Daoy (cell line): Measurements from ENCODE around the gene C1orf198. TPM values are rescaled to one million over a fixed set of nuclear protein-coding genes. Genes with fewer than 3 reads are reported as not detected.

Experiments
- DNase-seq: peaks from one replicate; pipeline ENCODE4 v3.0.0-alpha.2; 2015; ENCODE audit warnings: low read depth
- total RNA-seq: library from RNA; depleted of rRNA; stranded (reverse); fragments of >200 nt; shearing (Covaris generic); gene quantifications from 2 replicates; pipeline ENCODE4 v1.2.3, GENCODE V29; 2014

C1orf198 gene
- total RNA-seq, 1 experiment from 2014 or later: 20.3 TPM

DNA sequence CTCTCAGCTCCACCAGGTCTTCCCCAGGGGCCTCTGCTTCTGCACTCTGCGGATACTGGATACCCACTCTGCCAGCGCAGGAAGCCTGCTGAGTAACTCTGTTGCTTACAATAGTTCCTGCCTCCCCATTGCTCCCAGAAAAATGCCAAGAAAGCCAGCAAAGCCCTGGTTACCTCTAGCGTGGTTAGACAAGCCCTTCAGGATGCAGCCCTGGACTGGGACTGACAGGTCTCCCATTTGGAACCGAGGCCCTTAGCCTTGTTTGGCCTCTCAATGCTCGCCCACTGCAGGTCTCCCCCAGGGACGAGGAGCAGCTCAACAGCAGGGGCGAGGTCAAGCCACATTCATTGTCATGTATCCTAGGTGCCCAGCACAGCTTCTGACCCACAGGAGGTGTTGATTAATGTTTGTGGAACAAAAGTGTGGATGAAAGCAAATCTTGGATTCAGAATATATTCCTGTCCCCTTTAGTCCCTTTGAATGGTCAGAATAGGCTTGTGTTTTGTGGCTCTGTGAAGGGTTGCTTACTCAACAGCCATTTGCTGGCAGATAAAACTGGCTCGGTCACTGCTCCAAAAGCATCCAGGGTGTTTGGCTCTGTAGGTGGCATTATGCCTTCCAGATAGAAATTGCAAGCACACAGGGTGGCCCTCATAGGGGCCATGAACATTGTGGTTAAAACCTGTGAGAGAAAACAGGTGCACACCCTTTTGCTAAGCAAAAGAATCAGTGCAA, 58.9 kb downstream of the C1orf198 start:
- no peak for DNase-seq

- DNase-seq: no peak
Observed at GRCh38 chr1:230808281-230808872, 59.9 kb downstream of the C1orf198 start.

DNA sequence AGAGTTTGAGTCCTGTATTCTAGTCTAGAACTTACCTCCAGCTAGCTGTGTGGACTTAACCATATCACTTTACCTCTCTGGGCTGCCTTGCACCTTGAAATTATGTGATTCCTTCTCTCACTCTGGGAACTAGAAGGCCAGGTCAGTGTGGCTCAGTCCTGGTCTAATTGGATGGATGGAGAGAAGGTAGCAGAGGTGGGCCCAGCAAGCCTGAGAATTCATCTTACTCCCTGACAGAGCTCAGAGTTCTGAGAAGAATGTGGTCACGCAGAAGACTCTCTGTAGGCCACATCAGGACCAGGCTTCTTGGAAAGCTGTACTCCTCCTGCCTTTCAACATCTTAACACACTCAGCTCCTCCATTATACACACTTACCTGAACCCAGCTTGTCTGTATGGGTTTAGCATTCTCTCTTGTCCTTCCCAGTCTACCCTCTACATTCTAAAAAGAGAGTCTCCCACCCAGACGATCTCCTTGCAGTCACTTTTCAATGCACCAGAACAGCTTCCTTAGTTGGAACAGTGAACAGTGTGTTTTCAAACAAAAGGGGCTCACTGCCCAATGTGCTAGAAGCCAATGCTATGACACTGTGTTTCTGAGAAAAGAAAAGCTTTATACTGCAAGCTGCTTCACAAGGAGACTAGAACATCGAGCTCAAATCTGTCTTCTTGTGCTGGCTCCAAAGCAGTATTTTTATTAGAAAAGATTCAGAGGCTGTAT, 60.6 kb downstream of the C1orf198 start:
- DNase-seq: no peak

DNA sequence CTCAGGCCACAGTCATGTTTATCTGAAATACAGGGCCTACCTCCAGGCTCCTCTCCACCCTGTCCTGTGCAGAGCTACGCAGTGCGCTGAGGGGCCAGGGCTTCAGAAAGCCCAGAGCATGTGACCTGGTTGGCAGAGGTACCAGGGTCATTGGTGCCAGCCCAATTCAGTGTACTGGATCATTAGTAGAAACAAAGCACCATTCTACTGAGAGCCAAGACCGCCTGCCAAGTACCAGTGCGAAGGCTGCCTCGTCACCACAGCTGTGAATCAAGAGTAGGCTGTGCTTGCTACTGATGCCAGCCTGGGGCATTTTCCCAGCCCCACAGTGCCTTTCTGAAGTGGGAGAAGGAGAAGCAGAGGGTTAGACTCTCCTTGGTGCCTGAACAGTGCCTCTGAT, 61.3 kb downstream of the C1orf198 start:
- DNase-seq: no peak

DNA sequence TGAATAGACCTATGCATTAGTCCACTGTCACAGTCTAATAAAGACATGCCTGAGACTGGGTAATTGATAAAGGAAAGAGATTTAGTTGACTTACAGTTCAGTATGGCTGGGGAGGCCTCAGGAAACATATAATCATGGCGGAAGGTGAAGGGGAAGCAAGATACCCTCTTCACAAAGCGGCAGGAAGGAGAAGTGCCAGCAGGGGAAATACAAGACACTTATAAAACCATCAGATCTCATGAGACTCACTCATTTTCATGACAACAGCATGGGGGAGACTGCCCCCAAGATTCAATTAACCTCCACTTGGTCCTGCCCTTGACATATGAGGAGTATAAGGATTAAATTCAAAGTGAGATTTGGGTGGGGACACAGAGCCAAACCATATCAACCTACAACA, 61.8 kb downstream of the C1orf198 start:
- no peak for DNase-seq

DNA sequence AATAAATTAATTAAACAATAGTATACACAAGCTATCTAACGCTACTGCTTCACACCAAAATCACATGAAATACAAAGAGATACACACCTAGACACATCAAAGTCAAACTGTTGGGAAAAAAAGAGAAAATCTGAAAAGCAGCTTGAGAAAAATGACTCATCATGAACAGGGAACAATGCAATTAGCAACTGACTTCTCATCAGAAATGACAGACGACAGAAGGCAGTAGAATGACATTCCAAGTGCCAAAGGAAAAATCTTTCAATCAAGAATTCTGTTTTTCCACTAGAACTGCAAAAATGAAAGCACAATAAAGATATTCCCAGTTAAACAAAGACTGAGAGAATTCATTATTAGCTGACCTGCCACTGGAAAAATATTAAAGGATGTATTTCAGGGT, 63.9 kb downstream of the C1orf198 start:
- DNase-seq: no peak

GRCh38 chr1:230800891-230801840, 67.2 kb downstream of the C1orf198 start:
- no peak for DNase-seq

DNA sequence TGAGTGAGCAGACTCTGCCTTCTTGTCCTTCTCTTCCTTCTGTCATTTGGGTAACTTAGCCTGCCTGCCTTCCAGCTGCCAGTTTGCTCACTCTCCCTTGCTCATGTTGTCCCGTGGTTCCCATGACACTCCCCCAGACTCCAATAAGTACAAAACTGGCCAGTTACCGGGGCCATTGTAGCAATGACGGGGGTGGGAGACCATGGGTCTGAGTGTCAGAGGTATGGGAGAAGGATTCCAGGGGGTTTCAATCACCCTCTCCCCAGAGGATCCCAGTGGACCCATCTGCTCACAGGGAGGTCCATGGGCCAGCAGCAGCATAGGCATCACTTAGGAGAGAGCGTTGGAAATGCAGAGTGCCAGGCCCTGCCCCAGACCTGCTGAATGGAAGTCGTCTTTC, 69.8 kb downstream of the C1orf198 start:
- DNase-seq: no peak

DNA sequence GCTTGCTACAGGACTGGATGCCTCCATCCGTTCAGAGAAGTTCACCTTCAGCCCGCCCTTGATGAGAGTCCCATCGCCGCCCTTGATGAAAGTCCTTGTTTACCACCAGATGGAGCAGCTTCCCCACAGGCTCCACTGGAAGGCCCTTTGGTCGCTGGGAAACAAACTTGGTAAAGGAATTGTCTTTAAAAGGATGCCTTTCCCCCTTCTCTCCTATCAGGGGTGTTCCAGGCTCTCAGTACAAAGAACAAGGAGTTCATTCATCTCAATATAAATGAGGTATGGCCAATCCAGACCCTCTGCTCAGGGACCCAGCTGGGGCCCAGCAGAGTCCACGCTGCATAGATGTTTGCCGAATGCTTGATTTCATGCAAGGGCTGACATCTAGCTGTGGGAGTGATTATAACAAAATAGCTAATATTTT, 70.4 kb downstream of the C1orf198 start:
- peak; percentile 49 for DNase-seq

GRCh38 chr1:230797376-230797920, 70.9 kb downstream of the C1orf198 start:
- no peak for DNase-seq

DNA sequence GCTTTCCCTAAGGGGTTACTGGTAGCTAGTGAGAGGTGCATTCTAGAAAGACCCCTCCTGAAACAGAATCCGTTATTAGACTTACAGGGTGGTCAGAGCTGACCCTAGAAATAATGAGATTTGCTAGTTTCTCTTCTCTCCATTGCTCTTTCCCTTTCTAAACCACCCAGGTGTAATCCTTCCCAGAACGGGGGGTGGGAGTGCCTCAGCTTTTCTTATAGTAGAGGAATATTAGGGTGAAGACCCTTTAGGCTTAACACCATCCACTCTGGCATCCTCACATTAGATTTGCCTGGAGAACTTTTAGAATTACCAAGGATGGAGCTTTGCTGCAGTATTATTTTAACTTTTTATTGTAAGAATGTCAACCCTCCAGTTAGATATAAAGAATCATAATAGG, 71.7 kb downstream of the C1orf198 start:
- DNase-seq: no peak

GRCh38 chr1:230794871-230795605, 73.3 kb downstream of the C1orf198 start:
- no peak for DNase-seq

DNA sequence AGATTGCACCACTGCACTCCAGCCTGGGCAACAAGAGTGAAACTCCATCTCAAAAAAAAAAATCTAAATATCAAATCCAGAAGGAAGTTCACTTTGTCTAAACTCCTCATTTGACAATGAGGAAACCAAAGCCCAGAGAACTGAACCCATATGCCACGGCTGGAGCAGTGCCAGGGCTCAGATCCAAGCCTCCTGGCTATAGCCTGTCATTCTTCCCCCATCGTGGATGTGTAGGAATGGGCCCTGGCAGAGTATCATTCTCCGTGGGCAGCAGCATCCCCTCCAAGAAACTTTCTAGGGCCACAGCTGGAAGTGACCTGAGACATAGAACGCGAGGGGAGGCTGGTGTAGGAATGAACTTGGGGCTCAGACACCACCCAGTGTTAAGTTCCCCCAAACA, 73.9 kb downstream of the C1orf198 start:
- DNase-seq: no peak

GRCh38 chr1:230793463-230793745, 74.9 kb downstream of the C1orf198 start:
- DNase-seq: no peak

DNA sequence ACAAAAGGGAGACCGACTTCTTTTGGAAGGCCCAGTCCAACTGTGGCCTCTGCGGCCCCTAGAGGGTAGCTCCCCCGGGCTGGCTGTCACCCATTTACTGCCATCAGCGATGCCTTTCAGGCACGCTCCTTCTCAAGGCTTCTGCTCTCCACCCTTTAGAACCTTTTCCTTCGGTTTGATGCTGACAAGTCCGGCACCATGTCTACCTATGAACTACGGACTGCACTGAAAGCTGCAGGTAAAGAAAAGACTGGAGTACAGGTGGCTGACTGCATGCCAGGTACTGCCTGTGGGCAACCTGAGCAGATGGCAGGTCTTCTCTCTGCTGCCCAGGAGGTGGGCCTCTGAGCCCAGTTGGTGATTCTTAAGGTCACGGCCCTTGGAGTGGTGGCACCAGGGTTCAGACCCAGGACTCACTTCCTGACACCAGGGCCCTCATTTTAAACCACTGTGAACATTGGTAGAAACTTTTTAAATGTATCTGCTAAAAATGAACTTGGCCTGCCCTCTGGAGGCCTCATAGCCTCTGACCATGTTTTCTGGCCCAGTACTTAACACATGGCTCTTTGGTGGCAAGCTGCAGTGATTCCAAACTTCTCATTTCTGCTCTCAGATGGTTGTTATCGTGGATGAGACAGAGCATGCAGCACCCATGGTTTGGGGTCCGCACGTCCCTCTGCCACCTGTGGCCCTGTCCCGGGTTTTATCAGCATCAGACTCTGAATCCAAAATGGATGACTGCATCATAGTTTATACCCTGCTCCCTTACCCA, 75.4 kb downstream of the C1orf198 start:
- DNase-seq: no peak

DNA sequence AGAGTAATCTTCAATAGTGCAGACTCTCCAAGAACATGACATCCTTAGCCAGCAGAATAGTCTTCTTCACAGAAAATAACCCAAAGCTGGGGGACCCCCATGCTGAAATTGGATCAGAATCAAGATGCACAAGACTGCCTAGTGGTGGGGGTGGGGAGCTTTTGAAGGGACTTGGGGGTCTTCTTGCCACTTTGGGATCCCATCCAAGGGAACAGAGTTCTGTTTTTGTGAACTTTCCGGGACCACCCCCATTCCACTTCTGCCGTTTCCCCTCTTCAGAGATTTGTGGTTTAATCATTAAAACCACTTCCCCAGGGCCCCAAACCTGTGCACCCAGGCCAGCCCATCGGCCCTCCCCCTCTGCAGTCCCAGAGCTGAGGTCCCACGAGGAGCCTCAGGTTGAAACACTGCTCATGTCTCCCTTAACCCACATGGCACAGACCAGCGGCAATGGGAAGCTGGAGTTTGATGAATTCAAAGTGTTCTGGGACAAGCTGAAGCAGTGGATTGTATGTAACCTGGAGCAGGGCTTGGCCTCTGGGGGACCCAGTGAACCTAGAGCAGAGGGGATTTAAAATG, 76.2 kb downstream of the C1orf198 start:
- DNase-seq: no peak

GRCh38 chr1:230790026-230790425, 78.3 kb downstream of the C1orf198 start:
- DNase-seq: no peak

- no peak for DNase-seq
Observed at GRCh38 chr1:230788561-230789275, 79.6 kb downstream of the C1orf198 start.

DNA sequence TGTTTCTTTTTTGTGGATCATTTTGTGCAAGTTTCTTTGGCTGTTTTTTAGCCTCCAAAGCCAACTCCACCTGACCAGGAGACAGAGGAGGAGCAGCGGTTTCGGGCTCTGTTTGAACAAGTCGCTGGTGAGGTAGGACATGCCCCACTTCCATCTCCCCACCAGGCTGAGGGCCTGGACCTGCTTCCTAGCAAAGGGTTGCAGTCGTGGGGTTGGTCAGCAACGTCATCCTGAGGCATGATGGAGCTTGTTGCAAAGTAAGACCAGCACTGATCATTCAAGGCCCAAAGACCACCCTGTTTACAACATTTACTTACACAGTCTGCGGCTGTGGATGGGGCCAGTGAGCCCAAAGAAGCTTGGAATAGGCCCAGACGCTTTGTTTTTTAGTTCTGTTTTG, 80.8 kb downstream of the C1orf198 start:
- DNase-seq: no peak
